ENCODE measurements around the gene ATP4A. TPM values are rescaled to one million over a fixed set of nuclear protein-coding genes. Genes with fewer than 3 reads are reported as not detected.

Gene ATP4A
- polyA plus RNA-seq, 1 donor from 2014 or later, result not detected

GRCh38 chr19:35546532-35546931 is 16.9 kb downstream of the ATP4A start:
- Mint-ChIP-seq H3K4me1 (peaks cover 14 to 21% (median 17%) of the 10 kb centered on the region in 3 donors), H3K36me3 (peaks cover 4% of the 10 kb centered on the region)

GRCh38 chr19:35545855-35546381 is 17.5 kb downstream of the ATP4A start:
- Mint-ChIP-seq H3K36me3 (peaks cover 4% of the 10 kb centered on the region), H3K27me3 (no peaks in the 10 kb centered on the region), H3K4me1 (peaks cover 14 to 23% (median 17%) of the 10 kb centered on the region in 3 donors), H3K9me3 (no peaks in the 10 kb centered on the region), H3K4me3 (peak overlapping the region; percentile 86 to 94 (median 90)), H3K27ac (peak overlapping the region; percentile 45 to 97 (median 67))

More at GRCh38 chr19:35546532-35546931, 16.9 kb downstream of the ATP4A start:
- Mint-ChIP-seq H3K27ac (peak overlapping the region in 2 of 3 donors; percentile 45 to 97), H3K4me3 (peak overlapping the region; percentile 86 to 94 (median 90)), H3K9me3 (no peaks in the 10 kb centered on the region), H3K27me3 (no peaks in the 10 kb centered on the region)

GRCh38 chr19:35545001-35545854 is 18.2 kb downstream of the ATP4A start, which contains the start of gene TMEM147:
TSS of gene TMEM147 (plus strand) at chr19:35545626. CDS start at chr19:35545740, 114 bp downstream.
- H3K36me3 Mint-ChIP-seq, result peaks cover 3% of the 10 kb centered on the region
- no peaks in the 10 kb centered on the region for H3K27me3 Mint-ChIP-seq
- peak within 1 kb of the TSS; percentile 86 to 94 (median 90) for H3K4me3 Mint-ChIP-seq
- H3K4me1 Mint-ChIP-seq, result peaks cover 17 to 29% (median 19%) of the 10 kb centered on the region in 3 donors
- no peaks in the 10 kb centered on the region for H3K9me3 Mint-ChIP-seq
- peak within 1 kb of the TSS; percentile 61 to 97 (median 86) for H3K27ac Mint-ChIP-seq

- H3K9me3 Mint-ChIP-seq, result no peaks in the 10 kb centered on the region
- peaks cover 17 to 31% (median 19%) of the 10 kb centered on the region in 3 donors for H3K4me1 Mint-ChIP-seq
- H3K36me3 Mint-ChIP-seq, result peaks cover 3% of the 10 kb centered on the region
- peak overlapping the region; percentile 86 to 94 (median 90) for H3K4me3 Mint-ChIP-seq
- peak overlapping the region in 2 of 3 donors; percentile 61 to 79 for H3K27ac Mint-ChIP-seq
- H3K27me3 Mint-ChIP-seq, result no peaks in the 10 kb centered on the region
Measured at GRCh38 chr19:35544110-35544802, 19.2 kb downstream of the ATP4A start.

GRCh38 chr19:35543280-35544109 is 20.0 kb downstream of the ATP4A start:
- no peaks in the 10 kb centered on the region for H3K36me3 Mint-ChIP-seq
- peaks cover 16 to 26% (median 17%) of the 10 kb centered on the region in 3 donors for H3K4me1 Mint-ChIP-seq
- H3K9me3 Mint-ChIP-seq, result no peaks in the 10 kb centered on the region
- H3K4me3 Mint-ChIP-seq, result peak overlapping the region in 2 of 4 donors; percentile 86 to 94
- no peak overlapping the region for H3K27ac Mint-ChIP-seq
- H3K27me3 Mint-ChIP-seq, result no peaks in the 10 kb centered on the region

- H3K9me3 Mint-ChIP-seq, result no peaks in the 10 kb centered on the region
- H3K4me1 Mint-ChIP-seq, result peaks cover 15 to 26% (median 17%) of the 10 kb centered on the region in 3 donors
- peak overlapping the region in 1 of 4 donors; percentile 86 for H3K4me3 Mint-ChIP-seq
- no peak overlapping the region for H3K27ac Mint-ChIP-seq
- H3K36me3 Mint-ChIP-seq, result no peaks in the 10 kb centered on the region
- H3K27me3 Mint-ChIP-seq, result no peaks in the 10 kb centered on the region
Measured at GRCh38 chr19:35542209-35542608, 21.2 kb downstream of the ATP4A start.

GRCh38 chr19:35540356-35540927 is 23.0 kb downstream of the ATP4A start:
- Mint-ChIP-seq H3K36me3 (no peaks in the 10 kb centered on the region), H3K27ac (peak overlapping the region in 2 of 3 donors; percentile 22 to 92), H3K4me1 (peaks cover 9 to 20% (median 13%) of the 10 kb centered on the region in 3 donors), H3K27me3 (no peaks in the 10 kb centered on the region), H3K4me3 (peak overlapping the region in 2 of 4 donors; percentile 67 to 74), H3K9me3 (no peaks in the 10 kb centered on the region)

- H3K4me3 Mint-ChIP-seq, result peak overlapping the region in 1 of 4 donors; percentile 67
- no peak overlapping the region for H3K27ac Mint-ChIP-seq
- no peaks in the 10 kb centered on the region for H3K36me3 Mint-ChIP-seq
- peaks cover 8 to 19% (median 14%) of the 10 kb centered on the region in 3 donors for H3K4me1 Mint-ChIP-seq
- no peaks in the 10 kb centered on the region for H3K9me3 Mint-ChIP-seq
- H3K27me3 Mint-ChIP-seq, result no peaks in the 10 kb centered on the region
Measured at GRCh38 chr19:35539850-35540249, 23.6 kb downstream of the ATP4A start.

GRCh38 chr19:35539314-35539713 is 24.1 kb downstream of the ATP4A start:
- Mint-ChIP-seq H3K36me3 (no peaks in the 10 kb centered on the region), H3K4me1 (peaks cover 2 to 16% (median 9%) of the 10 kb centered on the region in 3 donors), H3K27me3 (no peaks in the 10 kb centered on the region), H3K4me3 (no peak overlapping the region), H3K9me3 (no peaks in the 10 kb centered on the region), H3K27ac (peak overlapping the region in 1 of 3 donors; percentile 28)

GRCh38 chr19:35534803-35535480 is 28.5 kb downstream of the ATP4A start:
- Mint-ChIP-seq H3K36me3 (no peaks in the 10 kb centered on the region), H3K4me3 (peak overlapping the region in 1 of 4 donors; percentile 39), H3K4me1 (peaks cover 11 to 14% (median 14%) of the 10 kb centered on the region in 3 donors), H3K9me3 (no peaks in the 10 kb centered on the region), H3K27ac (no peak overlapping the region), H3K27me3 (peaks cover 16% of the 10 kb centered on the region)

GRCh38 chr19:35533822-35534392 is 29.6 kb downstream of the ATP4A start:
- H3K27me3 Mint-ChIP-seq, result peaks cover 23% of the 10 kb centered on the region
- no peaks in the 10 kb centered on the region for H3K9me3 Mint-ChIP-seq
- H3K4me1 Mint-ChIP-seq, result peaks cover 10 to 14% (median 11%) of the 10 kb centered on the region in 3 donors
- peak overlapping the region; percentile 67 to 86 (median 74) for H3K4me3 Mint-ChIP-seq
- no peaks in the 10 kb centered on the region for H3K36me3 Mint-ChIP-seq
- peak overlapping the region; percentile 31 to 84 (median 65) for H3K27ac Mint-ChIP-seq

GRCh38 chr19:35533201-35533821 is 30.1 kb downstream of the ATP4A start, which contains the start of gene GAPDHS:
TSS of gene GAPDHS (plus strand) at chr19:35533456. CDS start at chr19:35533528, 72 bp downstream.
- Mint-ChIP-seq H3K9me3 (no peaks in the 10 kb centered on the region), H3K27me3 (peaks cover 29% of the 10 kb centered on the region), H3K4me3 (peak within 1 kb of the TSS; percentile 67 to 86 (median 74)), H3K27ac (peak within 1 kb of the TSS; percentile 31 to 84 (median 65)), H3K36me3 (no peaks in the 10 kb centered on the region), H3K4me1 (peaks cover 10 to 14% (median 11%) of the 10 kb centered on the region in 3 donors)
